Stimulated activated CD4-positive, alpha-beta T cell treated with anti-CD3 and anti-CD28 coated beads, TNF-alpha, amount 100 ng/mL, for 24 hours (primary cell): ENCODE results near the gene PLEKHG7.

Experiments
- DNase-seq, 3 experiments: peaks; one replicate each; pipeline ENCODE4 v3.0.0-alpha.2; 2020; ENCODE audit warnings: low read depth in 3 of 3

Gene PLEKHG7

DNA sequence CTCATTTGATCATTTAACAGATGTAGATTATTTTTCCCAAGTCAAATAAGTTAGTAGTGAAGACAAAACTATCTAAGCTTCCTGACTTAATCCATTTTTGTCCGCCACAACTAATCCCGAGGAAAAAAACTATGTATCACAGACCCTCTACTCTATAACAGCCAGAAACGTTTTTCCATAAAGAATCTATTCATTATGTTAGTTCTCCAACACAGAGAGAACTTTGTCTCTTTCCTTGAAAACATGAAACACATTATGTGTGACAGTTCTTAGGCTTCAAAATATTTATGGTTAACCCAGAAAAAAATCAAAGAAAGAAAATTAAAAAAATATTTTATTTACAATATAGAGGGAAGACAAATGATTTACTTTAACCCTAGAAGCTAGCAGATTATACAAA lies 100.1 kb downstream of the PLEKHG7 start:
- no peak for DNase-seq

DNA sequence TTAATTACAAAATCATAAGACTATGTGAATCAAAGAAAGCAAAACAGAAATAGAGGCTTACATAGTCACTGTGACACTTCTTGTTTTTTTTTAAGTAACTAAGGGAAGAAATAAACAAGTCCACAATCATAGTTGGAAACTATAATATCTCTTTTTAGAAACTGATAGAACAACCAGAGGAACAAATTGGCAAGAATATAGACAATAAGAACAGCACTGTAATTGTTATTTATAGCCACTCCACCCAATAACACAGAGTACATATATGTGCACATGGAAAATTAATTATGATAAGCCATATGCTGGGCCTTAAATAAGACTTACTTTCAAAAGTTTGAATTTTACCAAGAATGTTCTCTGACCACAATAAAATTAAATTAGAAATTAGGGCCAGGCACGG lies 101.1 kb downstream of the PLEKHG7 start:
- DNase-seq, result no peak

DNA sequence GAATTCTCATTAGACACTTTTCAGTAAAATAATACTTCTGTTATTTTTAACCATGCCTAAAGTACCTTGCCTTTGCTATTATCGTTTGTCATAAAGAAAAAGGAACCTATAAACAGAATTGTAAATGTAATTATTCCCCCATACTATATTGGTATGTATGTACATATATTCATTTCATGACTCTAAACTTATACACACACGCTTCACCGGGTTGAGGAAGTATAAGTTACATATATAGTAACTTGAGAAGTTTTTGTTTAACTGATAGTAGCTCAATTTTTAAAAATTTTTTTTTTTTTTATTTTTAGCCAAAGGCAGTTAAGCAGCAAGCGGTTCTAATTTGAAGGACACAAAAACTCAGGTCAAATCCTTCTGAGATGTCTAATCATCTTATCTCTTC lies 107.6 kb downstream of the PLEKHG7 start:
- no peak for DNase-seq

DNA sequence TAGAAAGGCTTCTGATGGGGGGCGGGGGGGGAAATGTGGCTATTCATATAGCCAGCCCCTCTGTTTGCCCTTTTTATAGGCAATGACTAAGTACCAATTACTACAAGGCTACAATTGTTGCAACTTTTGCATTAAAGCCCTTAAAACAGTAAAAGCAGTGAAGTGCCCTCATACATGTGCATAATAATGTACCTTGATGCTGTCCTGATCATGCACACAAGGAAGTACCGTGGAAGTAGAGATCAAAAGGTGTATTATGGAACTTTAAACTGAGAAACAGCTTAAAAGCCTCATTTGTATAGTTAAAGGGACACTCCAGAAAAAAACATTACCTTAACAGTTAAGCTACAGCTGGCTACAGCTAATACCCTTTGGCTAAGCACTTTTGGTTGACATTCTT lies 111.8 kb downstream of the PLEKHG7 start:
- no peak for DNase-seq

DNA sequence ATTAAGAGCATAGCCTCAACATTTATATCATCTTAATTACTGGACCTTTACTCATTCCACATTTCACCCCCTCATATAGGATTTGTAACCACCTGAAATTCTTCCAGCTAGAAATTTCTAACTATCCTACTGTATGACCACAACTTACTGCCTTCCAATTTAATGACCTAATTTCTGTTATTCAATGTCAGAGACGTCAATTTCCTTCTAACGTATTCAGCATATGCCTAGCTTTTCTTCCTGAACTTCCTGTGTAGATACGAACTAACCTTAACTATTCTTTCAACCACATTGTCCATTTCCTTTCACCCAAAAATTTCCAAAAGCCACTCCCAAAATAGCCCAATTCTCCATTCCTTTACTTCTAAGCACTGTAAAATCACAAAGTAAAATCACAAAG lies 118.4 kb downstream of the PLEKHG7 start:
- no peak for DNase-seq
